Mucosa of descending colon (tissue), 3 donors: ENCODE results near the gene FOXI3. TPM values are rescaled to one million over a fixed set of nuclear protein-coding genes. Genes with fewer than 3 reads are reported as not detected.

Experiments used
- ATAC-seq: fragments of 200-7000 bp; cut with Tn5 transposase; one replicate; pipeline ENCODE4 v1.9.1; 2020; ENCODE audit warnings: mild to moderate bottlenecking, moderate library complexity
- DNase-seq, 3 donors: peaks; one replicate each; pipeline ENCODE4 v3.0.0-alpha.2; 2020
- H3K36me3 ChIP-seq: fragments of 200-600 bp; one replicate; pipeline ENCODE4 v1.8.0; 2021; ENCODE audit warnings: low read depth, mild to moderate bottlenecking
- H3K4me1 ChIP-seq: fragments of 200-600 bp; one replicate; pipeline ENCODE4 v1.8.0; 2021; ENCODE audit warnings: low read depth, mild to moderate bottlenecking
- H3K4me3 ChIP-seq: fragments of 200-600 bp; one replicate; pipeline ENCODE4 v1.8.0; 2021; ENCODE audit warnings: mild to moderate bottlenecking
- H3K9me3 ChIP-seq: fragments of 200-600 bp; one replicate; pipeline ENCODE4 v1.8.0; 2021; ENCODE audit warnings: mild to moderate bottlenecking
- intact Hi-C, 2 donors: fragments of 100-400 bp; cut with DNase I in 1 of 2; cut with micrococcal nuclease in 1 of 2; formaldehyde crosslinking; loops; one replicate each; pipeline versions ENCODE4 v1.11.0 to v1.11.1; 2022; cut with DNase I, micrococcal nuclease
- total RNA-seq, 3 donors: library from RNA; stranded (reverse); fragmentation: NEBNext Ultra II Directional in 2 of 3; extraction: Animal tissue kit (Norgen Biotek cat#: 25700) in 2 of 3; gene quantifications; one replicate each; pipeline versions ENCODE4 v1.2.1 to v1.2.4, GENCODE V29; 2021 to 2023
- TF ChIP-seq, protein P1 (sequence below): fragments of 200-600 bp; IDR thresholded peaks from one replicate; pipeline ENCODE4 v1.8.0; 2022; ENCODE audit warnings: antibody characterized with exemption, mild to moderate bottlenecking
- donor health status: DM: no; HTN: no; CAD: no; lungs with moderate emphysema.
- donor health status: DM: no; HTN: no; CAD: no.
- donor health status: DM: no; HTN: yes; CAD: no.

FOXI3 gene
- total RNA-seq, 3 donors from 2014 or later, result not detected

DNA sequence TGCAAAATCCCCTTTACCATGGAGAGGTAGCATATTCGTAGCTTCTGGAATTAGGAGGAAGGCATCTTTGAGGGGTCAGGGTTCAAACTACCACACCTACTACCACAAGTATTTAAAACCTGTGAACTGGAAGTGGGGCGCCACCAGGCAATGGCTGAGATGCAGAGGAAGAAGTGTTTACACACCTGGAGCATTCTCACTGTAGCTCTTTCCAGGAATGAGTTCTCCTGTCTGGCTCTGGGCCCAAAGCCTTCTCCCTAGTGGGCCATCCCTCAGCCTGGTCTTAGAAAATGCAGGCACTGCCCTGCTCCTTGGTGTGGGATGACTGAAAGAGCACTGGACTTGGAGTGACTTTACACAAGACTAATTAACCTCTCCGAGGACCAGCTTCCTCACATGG is 30.7 kb upstream of the FOXI3 start:
- ATAC-seq, result no peak
- DNase-seq, result no peak
- no peaks in the 10 kb centered on the region for H3K9me3 ChIP-seq
- TF ChIP-seq, protein P1, sequence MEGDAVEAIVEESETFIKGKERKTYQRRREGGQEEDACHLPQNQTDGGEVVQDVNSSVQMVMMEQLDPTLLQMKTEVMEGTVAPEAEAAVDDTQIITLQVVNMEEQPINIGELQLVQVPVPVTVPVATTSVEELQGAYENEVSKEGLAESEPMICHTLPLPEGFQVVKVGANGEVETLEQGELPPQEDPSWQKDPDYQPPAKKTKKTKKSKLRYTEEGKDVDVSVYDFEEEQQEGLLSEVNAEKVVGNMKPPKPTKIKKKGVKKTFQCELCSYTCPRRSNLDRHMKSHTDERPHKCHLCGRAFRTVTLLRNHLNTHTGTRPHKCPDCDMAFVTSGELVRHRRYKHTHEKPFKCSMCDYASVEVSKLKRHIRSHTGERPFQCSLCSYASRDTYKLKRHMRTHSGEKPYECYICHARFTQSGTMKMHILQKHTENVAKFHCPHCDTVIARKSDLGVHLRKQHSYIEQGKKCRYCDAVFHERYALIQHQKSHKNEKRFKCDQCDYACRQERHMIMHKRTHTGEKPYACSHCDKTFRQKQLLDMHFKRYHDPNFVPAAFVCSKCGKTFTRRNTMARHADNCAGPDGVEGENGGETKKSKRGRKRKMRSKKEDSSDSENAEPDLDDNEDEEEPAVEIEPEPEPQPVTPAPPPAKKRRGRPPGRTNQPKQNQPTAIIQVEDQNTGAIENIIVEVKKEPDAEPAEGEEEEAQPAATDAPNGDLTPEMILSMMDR, result no peak
- H3K4me3 ChIP-seq, result no peak overlapping the region
- H3K36me3 ChIP-seq, result no peaks in the 10 kb centered on the region
- intact Hi-C loops, result no loop called here
- no peaks in the 10 kb centered on the region for H3K4me1 ChIP-seq

DNA sequence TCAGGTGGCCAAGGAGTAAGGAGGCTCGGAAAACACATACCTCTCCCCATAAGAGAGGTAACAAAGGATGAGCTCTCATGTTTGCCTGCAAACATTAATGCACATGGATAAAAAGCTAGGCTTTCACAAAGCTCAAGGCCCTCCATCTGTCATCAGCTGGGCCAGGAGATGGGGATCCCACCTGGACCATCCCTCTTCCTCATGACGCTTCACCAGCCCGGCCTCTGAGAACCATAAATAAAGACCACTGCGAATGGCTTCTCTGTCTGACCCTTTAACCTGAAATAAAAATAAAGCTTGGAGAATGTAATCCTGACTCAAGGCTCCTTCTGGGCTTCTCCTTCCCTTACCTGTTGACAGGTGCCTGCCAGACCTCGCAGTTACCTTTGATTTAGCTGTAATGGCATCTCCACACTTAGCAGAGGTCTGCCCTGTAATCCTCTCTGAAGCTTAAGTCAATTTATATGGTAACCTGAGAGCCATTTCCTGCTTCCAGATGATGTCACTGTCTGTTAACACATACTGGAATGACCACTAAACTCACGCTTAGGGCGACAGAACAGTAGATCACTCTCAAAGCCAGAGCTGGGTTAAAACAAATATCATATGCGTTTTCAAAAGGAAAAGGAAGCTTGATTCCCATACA is 29.3 kb upstream of the FOXI3 start:
- TF ChIP-seq, protein P1, result no peak
- Histone ChIP-seq H3K36me3 (no peaks in the 10 kb centered on the region), H3K4me1 (no peaks in the 10 kb centered on the region), H3K4me3 (no peak overlapping the region), H3K9me3 (no peaks in the 10 kb centered on the region)
- DNase-seq (no peak), ATAC-seq (no peak)
- intact Hi-C loops, result no loop called here

DNA sequence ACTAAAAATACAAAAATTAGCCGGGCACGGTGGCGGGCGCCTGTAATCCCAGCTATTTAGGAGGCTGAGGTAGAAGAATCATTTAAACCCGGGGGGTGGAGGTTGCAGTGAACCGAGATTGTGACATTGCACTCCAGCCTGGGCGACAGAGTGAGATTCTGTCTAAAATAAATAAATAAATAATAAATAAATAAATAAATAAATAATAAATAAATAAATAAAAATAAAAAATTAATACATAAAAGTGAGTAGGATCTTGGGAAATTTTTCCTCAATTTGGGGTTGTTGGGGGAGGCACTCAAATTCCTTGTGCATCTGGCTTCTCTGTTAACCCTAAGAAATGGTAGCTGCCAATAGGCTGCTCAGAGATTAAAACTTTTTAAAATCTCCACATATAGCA is 20.3 kb upstream of the FOXI3 start:
- intact Hi-C loops, result no loop called here
- TF ChIP-seq, protein P1, result no peak
- H3K4me3 ChIP-seq, result no peak overlapping the region
- DNase-seq (no peak), ATAC-seq (no peak)
- H3K36me3 ChIP-seq, result no peaks in the 10 kb centered on the region
- H3K9me3 ChIP-seq, result no peaks in the 10 kb centered on the region
- no peaks in the 10 kb centered on the region for H3K4me1 ChIP-seq

DNA sequence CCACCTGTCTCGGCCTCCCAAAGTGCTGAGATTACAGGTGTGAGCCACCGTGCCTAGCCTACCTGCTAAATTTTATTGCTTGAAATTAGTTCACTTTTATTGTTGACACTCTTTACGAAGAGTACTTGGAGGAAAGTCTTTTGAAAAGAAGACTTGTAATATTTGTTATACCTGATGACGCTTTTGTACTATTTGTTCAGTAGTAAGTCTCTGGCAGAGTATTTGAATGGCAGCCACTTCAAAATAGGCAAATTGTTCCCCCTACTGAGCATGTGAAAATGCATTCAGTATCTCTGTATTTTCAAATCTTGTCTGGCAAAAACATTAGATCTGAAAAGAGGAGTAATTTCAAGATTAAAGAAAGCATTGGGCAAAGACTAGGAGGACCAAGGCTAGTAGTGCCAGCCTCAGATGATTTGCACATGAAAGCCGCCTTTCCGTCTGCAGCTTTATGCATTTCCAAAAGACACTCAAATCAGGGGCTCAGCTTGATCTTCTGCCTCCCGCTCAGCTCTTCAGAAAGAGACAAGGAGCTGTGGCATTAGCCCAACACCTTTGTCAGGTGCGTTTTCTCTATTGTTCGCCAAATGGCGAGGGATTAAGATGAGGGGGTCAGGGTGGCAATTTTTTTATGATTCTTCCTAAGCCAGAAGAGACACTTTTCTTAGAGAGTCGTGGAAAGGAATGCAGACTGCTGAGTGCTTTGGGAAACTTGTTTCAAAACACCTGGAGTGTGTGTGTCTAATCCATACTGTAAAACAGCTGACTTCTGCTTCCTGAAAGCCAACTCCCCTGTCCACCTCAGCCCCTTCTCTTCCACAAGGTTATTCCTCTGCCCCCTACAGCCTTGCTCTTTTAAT is 18.8 kb upstream of the FOXI3 start:
- ATAC-seq (no peak), DNase-seq (no peak)
- Histone ChIP-seq H3K36me3 (no peaks in the 10 kb centered on the region), H3K4me3 (no peak overlapping the region), H3K4me1 (no peaks in the 10 kb centered on the region), H3K9me3 (no peaks in the 10 kb centered on the region)
- TF ChIP-seq, protein P1, result no peak
- intact Hi-C loops, result no loop called here

DNA sequence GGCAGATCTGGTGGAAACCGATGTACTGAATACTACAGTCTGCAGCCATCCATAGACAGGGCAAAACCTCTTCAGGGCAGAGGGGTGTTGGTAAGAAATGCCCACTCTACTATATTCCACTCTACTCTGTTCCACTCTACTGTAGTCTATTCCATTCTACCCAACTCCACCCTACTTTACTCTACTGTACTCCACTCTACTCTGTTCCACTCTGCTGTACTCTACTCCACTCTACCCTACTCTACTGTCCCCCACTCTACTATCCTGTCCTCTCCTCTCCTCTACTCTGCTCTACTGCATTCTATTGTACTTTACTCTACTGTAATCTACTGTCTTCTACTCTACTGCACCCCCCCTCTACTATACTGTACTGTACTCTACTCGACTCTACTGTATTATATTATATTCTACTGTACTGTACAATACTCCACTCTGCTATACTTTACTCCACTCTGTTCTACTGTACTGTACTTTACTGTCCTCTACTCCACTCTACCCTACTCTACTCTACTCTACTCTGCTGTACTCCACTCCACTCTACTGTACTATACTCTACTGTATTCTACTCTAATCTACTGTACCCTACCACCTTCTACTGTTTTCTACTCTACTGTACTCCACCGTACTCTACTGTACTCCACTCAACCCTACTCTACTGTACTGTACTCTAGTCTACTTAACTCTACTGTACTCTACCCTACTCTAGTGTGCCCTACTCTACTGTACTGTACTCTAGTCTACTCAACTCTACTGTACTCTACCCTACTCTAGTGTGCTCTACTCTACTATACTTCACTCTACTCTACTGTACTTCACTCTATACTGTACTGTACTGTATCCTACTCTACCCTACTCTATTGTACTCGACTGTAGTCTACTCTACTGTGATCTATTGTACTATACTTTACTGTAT is 17.0 kb upstream of the FOXI3 start:
- intact Hi-C loops, result no loop called here
- no peak for DNase-seq
- H3K4me3 ChIP-seq, result no peak overlapping the region
- TF ChIP-seq, protein P1, result no peak
- H3K36me3 ChIP-seq, result no peaks in the 10 kb centered on the region
- no peak for ATAC-seq
- H3K4me1 ChIP-seq, result no peaks in the 10 kb centered on the region
- H3K9me3 ChIP-seq, result no peaks in the 10 kb centered on the region
